NCI-H2081 (cell line): ENCODE data around the gene RAB11FIP4.
"Not testable (repeated sequence)": the region's sequence is repeated elsewhere in the genome, so short reads cannot be mapped to it uniquely, and the experiment has no call there.

Source experiments
- DNase-seq, 2 experiments: peaks; one replicate each; lab custom pipeline; 2025; lab: John Stamatoyannopoulos, UW

The RAB11FIP4 gene

GRCh38 chr17:31433091-31433790, 41.8 kb downstream of the RAB11FIP4 start:
- no peak for DNase-seq

- no peak for DNase-seq
Measured at GRCh38 chr17:31433811-31434726, 42.6 kb downstream of the RAB11FIP4 start.

GRCh38 chr17:31434727-31435050, 43.2 kb downstream of the RAB11FIP4 start:
- DNase-seq: no peak

- no peak for DNase-seq
Measured at GRCh38 chr17:31435581-31435980, 44.1 kb downstream of the RAB11FIP4 start.

- no peak for DNase-seq
Measured at GRCh38 chr17:31437720-31438400, 46.4 kb downstream of the RAB11FIP4 start.

GRCh38 chr17:31439716-31440115, 48.2 kb downstream of the RAB11FIP4 start:
- no peak for DNase-seq

GRCh38 chr17:31442276-31442675, 50.8 kb downstream of the RAB11FIP4 start:
- DNase-seq: no peak

- not testable (repeated sequence) for DNase-seq
Measured at GRCh38 chr17:31442856-31443255, 51.4 kb downstream of the RAB11FIP4 start.

- no peak for DNase-seq
Measured at GRCh38 chr17:31443386-31443785, 51.9 kb downstream of the RAB11FIP4 start.

GRCh38 chr17:31444026-31444425, 52.6 kb downstream of the RAB11FIP4 start:
- DNase-seq: no peak

GRCh38 chr17:31446195-31446967, 54.9 kb downstream of the RAB11FIP4 start:
- DNase-seq: no peak

- DNase-seq: no peak
Measured at GRCh38 chr17:31448467-31449077, 57.1 kb downstream of the RAB11FIP4 start.

GRCh38 chr17:31449111-31449510, 57.6 kb downstream of the RAB11FIP4 start:
- DNase-seq: no peak

GRCh38 chr17:31449746-31450145, 58.3 kb downstream of the RAB11FIP4 start:
- DNase-seq: no peak

GRCh38 chr17:31452101-31452500, 60.6 kb downstream of the RAB11FIP4 start:
- DNase-seq: no peak

- no peak for DNase-seq
Measured at GRCh38 chr17:31452561-31453110, 61.2 kb downstream of the RAB11FIP4 start.

GRCh38 chr17:31453896-31454295, 62.4 kb downstream of the RAB11FIP4 start:
- DNase-seq: no peak

- no peak for DNase-seq
Measured at GRCh38 chr17:31456814-31457213, 65.3 kb downstream of the RAB11FIP4 start.

- no peak for DNase-seq
Measured at GRCh38 chr17:31457391-31458234, 66.1 kb downstream of the RAB11FIP4 start.

- no peak for DNase-seq
Measured at GRCh38 chr17:31458829-31459228, 67.4 kb downstream of the RAB11FIP4 start.
